Stimulated activated naive CD8-positive, alpha-beta T cell treated with anti-CD3 and anti-CD28 coated beads, Interleukin-15, amount 100 ng/mL, for 72 hours (primary cell): ENCODE measurements around the gene FGD3.

Experiments
- ATAC-seq: fragments of 150-1000 bp; cut with Tn5 transposase; 2 replicates; pipeline ENCODE4 v1.10.0; 2021; ENCODE audit warnings: mild to moderate bottlenecking, moderate library complexity
- DNase-seq, 2 donors: peaks; one replicate each; pipeline ENCODE4 v3.0.0; 2021 to 2022
- H3K27ac Mint-ChIP-seq, 2 donors: one replicate each; pipeline ENCODE4 v1.8.0; 2022; ENCODE audit warnings: mild to moderate bottlenecking in 2 of 2, mixed read lengths in 2 of 2, moderate library complexity in 2 of 2
- H3K27me3 Mint-ChIP-seq: one replicate; pipeline ENCODE4 v1.8.0; 2022; ENCODE audit warnings: mixed read lengths
- H3K4me1 Mint-ChIP-seq: one replicate; pipeline ENCODE4 v1.8.0; 2022; ENCODE audit warnings: mild to moderate bottlenecking, mixed read lengths
- H3K4me3 Mint-ChIP-seq, 2 donors: one replicate each; pipeline ENCODE4 v1.8.0; 2022; ENCODE audit warnings: mild to moderate bottlenecking in 2 of 2, mixed read lengths in 2 of 2, moderate library complexity in 1 of 2
- H3K9me3 Mint-ChIP-seq, 2 donors: one replicate each; pipeline ENCODE4 v1.8.0; 2022; ENCODE audit warnings: mixed read lengths in 2 of 2

FGD3 gene

DNA sequence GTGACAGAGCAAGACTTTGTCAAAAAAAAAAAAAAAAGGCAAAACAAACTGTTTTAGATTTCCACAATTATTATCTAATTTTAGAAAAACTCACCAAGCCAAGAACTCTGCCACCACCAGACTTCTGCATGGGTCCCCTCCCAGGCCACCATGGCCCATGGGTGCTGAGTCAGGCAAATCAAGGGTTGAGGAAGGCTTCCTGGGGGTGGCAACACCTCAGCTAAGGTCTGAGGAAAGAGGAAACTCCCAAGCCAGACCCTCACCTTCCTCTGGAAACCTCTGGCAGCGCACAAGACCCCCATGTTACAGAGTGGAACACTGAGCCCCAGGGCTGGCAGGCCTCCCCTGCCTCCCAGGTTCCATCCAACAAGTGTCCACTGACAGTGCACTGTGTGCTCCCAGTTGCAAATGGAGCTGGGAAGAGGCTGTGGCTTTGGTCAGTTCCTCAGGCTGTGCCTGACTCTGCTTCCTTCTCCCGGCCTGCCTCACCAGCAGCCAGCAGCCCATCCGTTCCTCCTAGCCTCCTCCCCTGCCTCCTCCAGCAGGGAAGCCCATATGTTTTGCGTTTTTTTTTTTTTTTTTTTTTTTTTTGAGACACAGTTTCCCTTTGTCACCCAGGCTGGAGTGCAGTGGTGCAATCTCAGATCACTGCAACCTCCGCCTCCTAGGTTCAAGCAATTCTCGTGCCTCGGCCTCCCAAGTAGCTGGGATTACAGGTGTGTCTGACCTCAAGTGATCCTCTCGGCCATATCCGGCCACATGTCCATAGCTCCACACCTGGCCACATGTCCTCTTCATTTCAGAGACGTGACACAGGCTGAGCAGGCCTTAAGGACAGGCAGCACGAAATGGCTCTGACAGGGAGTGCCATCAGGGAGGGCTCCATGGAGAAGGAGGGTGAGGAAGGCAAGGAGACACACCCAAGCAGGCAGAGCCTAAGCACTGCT, 107.7 kb downstream of the FGD3 start:
- Mint-ChIP-seq H3K4me3 (no peak overlapping the region), H3K9me3 (no peaks in the 10 kb centered on the region), H3K4me1 (peaks cover 56% of the 10 kb centered on the region), H3K27ac (no peak overlapping the region), H3K27me3 (no peaks in the 10 kb centered on the region)
- DNase-seq: no peak
- no peak for ATAC-seq

GRCh38 chr9:93057042-93057702, 109.8 kb downstream of the FGD3 start:
- Mint-ChIP-seq H3K9me3 (no peaks in the 10 kb centered on the region), H3K27me3 (no peaks in the 10 kb centered on the region), H3K4me3 (no peak overlapping the region), H3K27ac (no peak overlapping the region), H3K4me1 (peaks cover 77% of the 10 kb centered on the region)
- ATAC-seq (no peak), DNase-seq (no peak)

DNA sequence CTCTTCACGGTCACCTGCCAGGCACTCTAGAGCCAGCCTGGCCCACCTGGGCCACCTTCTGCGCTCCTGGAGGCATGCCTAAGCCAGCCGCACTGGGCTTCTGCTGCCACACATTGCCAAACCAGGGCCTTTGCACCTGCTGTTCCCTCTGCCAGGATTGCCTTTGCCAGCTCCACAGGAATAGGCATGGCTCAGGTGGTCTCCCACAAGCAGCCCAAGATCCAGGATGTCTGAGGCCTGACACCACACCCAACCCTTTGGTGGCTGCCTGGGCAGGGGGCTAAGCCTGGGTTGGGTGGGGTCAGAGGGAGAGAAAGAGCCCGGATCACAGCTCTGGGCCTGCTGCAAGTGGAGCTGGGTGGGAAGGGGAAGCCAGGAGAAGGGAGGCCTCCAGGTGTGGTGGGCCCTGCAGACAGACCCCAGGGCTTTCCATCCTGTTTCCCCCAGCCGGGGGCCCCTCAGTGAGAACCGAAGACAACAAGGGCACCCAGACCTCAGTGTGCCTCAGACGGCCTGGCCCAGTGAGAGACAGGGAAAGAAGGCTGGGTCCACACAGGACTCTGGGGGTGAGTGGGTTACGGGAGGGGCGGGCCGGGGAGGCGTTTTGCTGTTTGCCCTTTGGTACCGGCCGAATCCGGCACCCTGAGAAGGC, 110.5 kb downstream of the FGD3 start:
- Mint-ChIP-seq H3K9me3 (no peaks in the 10 kb centered on the region), H3K4me1 (peaks cover 82% of the 10 kb centered on the region), H3K27me3 (no peaks in the 10 kb centered on the region), H3K27ac (peak overlapping the region; percentile 80 to 93), H3K4me3 (peak overlapping the region; percentile 59 to 81)
- ATAC-seq (peak; percentile 44), DNase-seq (no peak)

GRCh38 chr9:93058355-93059010, 111.2 kb downstream of the FGD3 start, which contains the start of gene SUSD3:
Gene SUSD3 (plus strand): TSS chr9:93058701. CDS start chr9:93058743, 42 bp downstream.
- ATAC-seq (peak; percentile 75), DNase-seq (peak; percentile 57 to 71)
- peak within 1 kb of the TSS; percentile 89 to 92 for H3K4me3 Mint-ChIP-seq
- H3K27me3 Mint-ChIP-seq: no peaks in the 10 kb centered on the region
- H3K9me3 Mint-ChIP-seq: no peaks in the 10 kb centered on the region
- H3K4me1 Mint-ChIP-seq: peaks cover 82% of the 10 kb centered on the region
- H3K27ac Mint-ChIP-seq: peak within 1 kb of the TSS; percentile 95 to 98

DNA sequence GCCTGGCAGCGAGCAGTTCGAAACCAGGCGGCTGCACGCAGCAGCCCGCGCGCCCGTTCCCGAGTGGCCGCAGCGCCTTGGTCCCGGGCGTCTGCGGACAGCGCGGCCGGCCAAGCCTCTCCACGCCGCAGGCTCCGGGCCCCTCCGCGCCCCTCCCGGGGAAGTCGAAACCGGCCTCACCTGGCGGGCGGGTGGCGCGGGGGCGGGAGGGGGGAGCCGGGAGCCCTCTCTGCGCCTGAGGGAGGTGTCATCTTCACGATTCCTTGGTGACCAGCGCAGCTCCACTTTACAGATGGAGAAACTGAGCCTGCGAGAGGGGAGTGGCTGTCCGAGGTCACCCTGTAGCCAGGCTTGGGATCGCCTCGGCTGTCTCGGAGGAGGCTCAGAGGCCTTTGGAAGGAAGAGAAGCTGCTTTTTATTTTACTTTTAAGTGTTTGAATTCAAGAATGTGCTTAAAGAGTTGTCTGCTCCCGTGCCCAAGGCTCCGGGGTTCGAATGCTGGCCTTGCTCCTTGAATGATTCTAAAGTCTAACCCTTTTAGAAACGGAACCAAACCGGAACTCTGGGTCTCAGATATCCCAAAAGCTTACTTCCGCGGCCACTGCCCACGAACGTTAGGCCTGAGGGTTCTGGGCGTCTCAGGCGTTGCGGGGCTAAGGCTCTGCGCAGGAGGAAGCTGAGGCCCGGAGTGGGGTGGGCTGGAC, 111.8 kb downstream of the FGD3 start:
- Mint-ChIP-seq H3K9me3 (no peaks in the 10 kb centered on the region), H3K27me3 (no peaks in the 10 kb centered on the region), H3K4me1 (peaks cover 82% of the 10 kb centered on the region), H3K27ac (peak overlapping the region; percentile 95 to 98), H3K4me3 (peak overlapping the region; percentile 89 to 92)
- peak in 1 of 2 donors; percentile 36 for DNase-seq
- ATAC-seq: peak; percentile 9

GRCh38 chr9:93059715-93060578, 112.6 kb downstream of the FGD3 start:
- no peak for DNase-seq
- Mint-ChIP-seq H3K9me3 (no peaks in the 10 kb centered on the region), H3K4me1 (peaks cover 84% of the 10 kb centered on the region), H3K27me3 (no peaks in the 10 kb centered on the region), H3K27ac (peak overlapping the region; percentile 95 to 98), H3K4me3 (peak overlapping the region; percentile 89 to 92)
- ATAC-seq: no peak

GRCh38 chr9:93060746-93061259, 113.5 kb downstream of the FGD3 start:
- H3K27me3 Mint-ChIP-seq: no peaks in the 10 kb centered on the region
- ATAC-seq: no peak
- H3K4me3 Mint-ChIP-seq: peak overlapping the region; percentile 89 to 92
- H3K4me1 Mint-ChIP-seq: peaks cover 84% of the 10 kb centered on the region
- peak overlapping the region; percentile 95 to 98 for H3K27ac Mint-ChIP-seq
- no peak for DNase-seq
- H3K9me3 Mint-ChIP-seq: no peaks in the 10 kb centered on the region

DNA sequence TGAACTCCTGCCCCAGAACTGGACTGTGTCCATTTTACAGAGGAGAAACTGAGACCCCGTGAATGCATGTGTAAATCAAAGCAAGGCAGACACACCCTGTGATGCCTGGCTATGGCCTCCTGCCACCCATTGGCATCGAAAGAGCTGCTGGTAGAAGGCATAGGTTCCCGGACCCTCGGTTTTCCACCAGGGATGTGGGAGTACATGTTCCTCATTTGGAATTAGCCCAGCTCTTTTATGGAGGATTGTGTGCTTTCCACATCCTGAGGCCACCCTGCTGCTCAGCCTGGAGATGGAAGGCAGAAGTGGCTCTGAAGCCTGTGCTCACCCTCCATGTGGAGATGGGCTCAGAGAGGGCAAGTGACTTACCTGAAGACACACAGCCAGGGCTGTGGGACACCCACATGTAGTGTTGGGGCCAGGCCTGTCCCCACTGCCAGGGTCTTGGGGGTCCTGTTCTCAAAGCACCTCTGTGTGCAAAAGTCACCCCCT, 114.0 kb downstream of the FGD3 start:
- peaks cover 85% of the 10 kb centered on the region for H3K4me1 Mint-ChIP-seq
- peak overlapping the region; percentile 95 to 98 for H3K27ac Mint-ChIP-seq
- DNase-seq (no peak), ATAC-seq (no peak)
- H3K9me3 Mint-ChIP-seq: no peaks in the 10 kb centered on the region
- H3K27me3 Mint-ChIP-seq: no peaks in the 10 kb centered on the region
- peak overlapping the region; percentile 89 to 92 for H3K4me3 Mint-ChIP-seq

DNA sequence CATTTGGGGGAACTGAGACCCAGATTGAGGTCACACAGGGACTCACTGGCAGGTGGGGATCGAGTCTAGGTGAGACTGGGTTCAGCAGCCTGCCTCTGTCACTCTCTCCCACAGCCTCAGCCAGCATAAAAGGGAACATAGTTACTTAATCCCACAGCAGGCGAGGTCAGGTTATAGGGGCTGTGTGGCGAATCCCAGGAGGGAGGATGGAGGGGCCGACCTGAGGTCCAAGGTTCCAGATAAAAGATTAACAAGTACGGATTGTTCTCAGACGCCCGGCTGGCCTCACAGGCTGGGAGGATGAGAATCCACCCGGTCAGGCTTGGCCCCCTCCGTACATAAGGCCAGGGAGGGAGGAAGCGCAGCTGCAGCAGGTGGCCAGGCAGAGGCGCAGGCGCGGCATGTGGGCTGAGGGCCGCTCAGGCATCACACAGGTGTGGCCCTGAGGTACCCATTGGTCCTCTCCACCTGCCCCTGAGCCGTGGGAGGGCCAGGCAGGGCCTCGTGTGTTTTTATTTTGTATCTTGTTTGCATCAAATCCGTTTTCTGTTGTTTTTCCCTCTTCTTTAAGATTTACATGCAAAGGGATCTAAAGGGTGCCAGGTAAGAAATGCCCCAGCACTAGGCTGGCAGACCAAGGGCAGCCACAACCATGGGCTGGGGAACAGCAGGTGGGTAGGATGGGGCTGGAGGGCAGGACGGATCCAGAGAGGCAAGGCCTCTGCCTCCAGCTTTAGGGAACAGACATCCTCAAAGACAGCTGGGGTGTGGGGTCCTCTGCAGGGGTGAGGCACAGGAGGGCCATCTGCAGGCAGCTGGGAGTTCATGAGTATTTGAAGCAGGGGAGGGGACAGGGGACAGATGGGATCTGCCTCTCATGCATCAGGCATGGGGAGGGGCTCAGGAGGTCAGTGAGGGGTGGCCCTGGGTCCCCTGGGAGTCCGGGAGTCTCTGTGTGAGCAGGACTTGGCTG, 114.8 kb downstream of the FGD3 start:
- peaks cover 90% of the 10 kb centered on the region for H3K4me1 Mint-ChIP-seq
- H3K4me3 Mint-ChIP-seq: peak overlapping the region; percentile 89 to 92
- peaks cover 0 to 4% of the 10 kb centered on the region in 2 donors for H3K9me3 Mint-ChIP-seq
- H3K27me3 Mint-ChIP-seq: no peaks in the 10 kb centered on the region
- DNase-seq (no peak), ATAC-seq (no peak)
- peak overlapping the region; percentile 95 to 98 for H3K27ac Mint-ChIP-seq

DNA sequence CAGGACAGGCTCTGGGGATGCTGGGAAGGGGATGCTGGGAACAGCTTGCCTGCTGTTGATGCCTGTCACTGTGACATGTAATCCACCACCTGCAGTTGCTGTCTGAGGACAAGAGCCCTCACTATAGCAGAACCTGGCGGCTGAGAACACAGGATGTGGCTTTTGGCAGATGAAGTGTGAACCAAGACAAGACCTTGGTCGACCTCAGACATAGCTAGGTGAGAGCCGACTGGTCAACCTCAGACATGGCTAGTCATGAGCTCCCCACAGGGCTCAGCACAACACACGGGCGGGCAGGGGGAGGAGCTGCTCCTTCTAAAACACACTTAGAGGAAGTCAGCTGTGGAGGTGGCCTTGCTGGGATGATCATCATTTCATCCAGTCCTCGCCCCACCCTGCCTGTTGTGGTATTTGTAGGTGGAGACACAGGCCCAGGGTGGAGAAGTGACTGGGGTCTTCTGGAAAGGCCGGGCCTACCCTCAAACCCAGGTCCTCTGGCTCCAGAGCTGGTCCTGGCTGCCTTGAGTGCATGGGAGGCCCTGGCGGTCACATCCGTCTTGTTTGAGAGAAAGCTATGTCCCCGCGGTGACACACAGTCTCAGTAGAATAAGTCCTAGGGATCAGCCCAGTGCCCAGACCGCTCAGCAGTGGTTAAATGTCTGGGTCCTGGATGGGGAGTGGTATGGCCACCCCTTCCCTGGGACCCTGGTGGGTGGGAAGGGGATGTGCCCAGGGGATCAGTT, 117.2 kb downstream of the FGD3 start:
- ATAC-seq (peak; percentile 97), DNase-seq (peak; percentile 89 to 96)
- peaks cover 95% of the 10 kb centered on the region for H3K4me1 Mint-ChIP-seq
- peak overlapping the region; percentile 97 to 98 for H3K27ac Mint-ChIP-seq
- peaks cover 0 to 5% of the 10 kb centered on the region in 2 donors for H3K9me3 Mint-ChIP-seq
- peak overlapping the region; percentile 83 to 92 for H3K4me3 Mint-ChIP-seq
- H3K27me3 Mint-ChIP-seq: no peaks in the 10 kb centered on the region

DNA sequence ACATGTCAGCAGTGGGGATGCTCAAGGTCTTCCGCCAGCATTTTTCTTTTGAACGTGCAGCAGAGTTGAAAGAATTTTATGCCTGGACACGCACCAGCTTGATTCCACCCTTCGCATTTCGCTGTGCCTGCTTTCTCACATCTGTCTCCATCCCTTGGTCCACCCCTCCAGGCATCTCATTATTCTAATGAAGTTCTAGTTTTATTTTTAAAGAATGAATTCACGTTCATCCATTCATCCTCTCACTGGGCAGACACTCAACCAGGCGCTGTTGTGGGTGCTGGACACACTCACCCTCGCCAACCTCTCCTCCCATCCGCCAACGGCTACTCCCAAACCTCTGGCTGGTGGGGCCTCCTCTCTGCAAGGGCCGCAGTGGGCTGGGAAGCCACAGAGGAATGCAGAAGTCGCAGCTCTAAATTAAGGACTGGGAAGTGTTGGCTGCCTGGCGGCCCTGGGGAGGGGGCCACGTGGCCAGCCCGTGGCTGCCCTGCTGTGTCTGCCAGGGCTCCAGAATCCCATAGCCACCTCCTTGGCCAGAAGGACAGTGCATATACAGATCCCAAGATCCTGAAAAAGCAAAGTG, 117.9 kb downstream of the FGD3 start:
- no peak for DNase-seq
- H3K27ac Mint-ChIP-seq: peak overlapping the region; percentile 97
- ATAC-seq: no peak
- no peaks in the 10 kb centered on the region for H3K27me3 Mint-ChIP-seq
- H3K4me1 Mint-ChIP-seq: peaks cover 91% of the 10 kb centered on the region
- H3K4me3 Mint-ChIP-seq: peak overlapping the region; percentile 83 to 92
- peaks cover 0 to 5% of the 10 kb centered on the region in 2 donors for H3K9me3 Mint-ChIP-seq
